Measurements from ENCODE around the gene NFE2L1. TPM values are rescaled to one million over a fixed set of nuclear protein-coding genes. Genes with fewer than 3 reads are reported as not detected.
"Not testable (repeated sequence)": the region's sequence is repeated elsewhere in the genome, so short reads cannot be mapped to it uniquely, and the experiment has no call there.

The NFE2L1 gene
- total RNA-seq, 1 experiment from 2014 or later, result 91.7 TPM

GRCh38 chr17:48074322-48075081, 26.3 kb downstream of the NFE2L1 start:
- no TSS peak for BruUV-seq (replicated peaks)
- ChIA-PET CTCF (interaction anchor here (0.5 to 1.1 kb wide), 5 partner anchors 19 to 153 kb away, joined by 3 to 4 read pairs (median 4); no protein-coding TSS in a partner anchor), POLR2A (ENCODE audit: unreplicated experiment) (no interaction called here)
- no peaks in the 10 kb centered on the region for H3K4me1 ChIP-seq (replicated peaks; ENCODE audit: insufficient read depth)
- DNase-seq, result peak; percentile 62 to 71
- H3K79me2 ChIP-seq (ENCODE audit: low read depth), result peaks cover 14% of the 10 kb centered on the region
- H3F3A ChIP-seq (ENCODE audit: insufficient read depth, low read depth), result peaks cover 25% of the 10 kb centered on the region; the same call in 1 of the 2 replicates
- no peak overlapping the region for H3K4me3 ChIP-seq
- H3K9me2 ChIP-seq (ENCODE audit: insufficient read depth), result no peaks in the 10 kb centered on the region
- H3K4me2 ChIP-seq, result no peak overlapping the region
- H3K9me3 ChIP-seq (ENCODE audit: insufficient read depth, low read depth), result no peaks in the 10 kb centered on the region
- intact Hi-C loops (cut with micrococcal nuclease; ENCODE audit: unreplicated experiment), result loop anchor here (1.0 to 2.0 kb wide), 2 partner anchors 48 to 56 kb away; no protein-coding TSS in a partner anchor
- H3K36me3 ChIP-seq (ENCODE audit: low read depth), result peaks cover 21% of the 10 kb centered on the region
- H4K20me1 ChIP-seq (ENCODE audit: insufficient read depth), result peaks cover 26% of the 10 kb centered on the region
- no peak overlapping the region for H2AFZ ChIP-seq
- H3K27me3 ChIP-seq (ENCODE audit: insufficient read depth, low read depth), result no peaks in the 10 kb centered on the region
- TF ChIP-seq CTCF (conservative IDR thresholded peaks at IDR 0.05), result peak; percentile 94
- TF ChIP-seq EZH2 (IDR thresholded peaks at IDR 0.05; ENCODE audit: low read depth), result no peak
- H3K27ac ChIP-seq, result no peak overlapping the region

DNA sequence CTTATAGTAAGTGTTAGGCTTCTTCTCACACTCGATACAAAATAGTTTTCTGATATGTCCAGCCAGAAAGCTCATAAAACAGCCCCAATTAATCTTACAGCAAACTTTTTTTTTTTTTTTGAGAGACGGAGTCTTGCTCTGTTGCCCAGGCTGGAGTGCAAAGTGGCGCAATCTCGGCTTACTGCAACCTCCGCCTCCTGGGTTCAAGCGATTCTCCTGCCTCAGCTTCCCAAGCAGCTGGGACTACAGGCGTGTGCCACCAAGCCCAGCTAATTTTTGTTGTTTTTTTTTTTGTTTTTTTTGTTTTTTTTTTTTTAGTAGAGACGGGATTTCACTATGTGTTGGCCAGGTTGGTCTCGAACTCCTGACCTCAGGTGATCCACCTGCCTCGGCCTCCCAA, 29.0 kb downstream of the NFE2L1 start:
- H3K4me1 ChIP-seq (replicated peaks; ENCODE audit: insufficient read depth); H3K27ac ChIP-seq; H2AFZ ChIP-seq; BruUV-seq (replicated peaks); H3K9me2 ChIP-seq (ENCODE audit: insufficient read depth); H3K9me3 ChIP-seq (ENCODE audit: insufficient read depth, low read depth); POLR2A ChIA-PET (ENCODE audit: unreplicated experiment); intact Hi-C loops (cut with micrococcal nuclease; ENCODE audit: unreplicated experiment); CTCF ChIA-PET; DNase-seq; H3K4me2 ChIP-seq; H3K27me3 ChIP-seq (ENCODE audit: insufficient read depth, low read depth); H3K4me3 ChIP-seq: not testable (repeated sequence)
- Histone ChIP-seq H3K36me3 (ENCODE audit: low read depth) (peaks cover 21% of the 10 kb centered on the region), H3F3A (ENCODE audit: insufficient read depth, low read depth) (peaks cover 39% of the 10 kb centered on the region; the same call in 1 of the 2 replicates), H3K79me2 (ENCODE audit: low read depth) (peaks cover 35% of the 10 kb centered on the region), H4K20me1 (ENCODE audit: insufficient read depth) (peaks cover 46% of the 10 kb centered on the region)

GRCh38 chr17:48081858-48082257, 33.7 kb downstream of the NFE2L1 start:
- Histone ChIP-seq H3K27me3 (ENCODE audit: insufficient read depth, low read depth) (no peaks in the 10 kb centered on the region), H2AFZ (no peak overlapping the region), H3K79me2 (ENCODE audit: low read depth) (peaks cover 76% of the 10 kb centered on the region), H3K9me3 (ENCODE audit: insufficient read depth, low read depth) (no peaks in the 10 kb centered on the region), H3K36me3 (ENCODE audit: low read depth) (no peaks in the 10 kb centered on the region), H3K4me2 (no peak overlapping the region), H3K9me2 (ENCODE audit: insufficient read depth) (no peaks in the 10 kb centered on the region), H3K4me1 (replicated peaks; ENCODE audit: insufficient read depth) (no peaks in the 10 kb centered on the region), H3F3A (ENCODE audit: insufficient read depth, low read depth) (peaks cover 39% of the 10 kb centered on the region), H3K27ac (peak overlapping the region; percentile 26), H3K4me3 (no peak overlapping the region), H4K20me1 (ENCODE audit: insufficient read depth) (peaks cover 62% of the 10 kb centered on the region)
- intact Hi-C loops (cut with micrococcal nuclease; ENCODE audit: unreplicated experiment), result no loop called here
- no peak for DNase-seq
- TF ChIP-seq EZH2 (IDR thresholded peaks at IDR 0.05; ENCODE audit: low read depth), result no peak
- no peak for TF ChIP-seq CTCF (conservative IDR thresholded peaks at IDR 0.05)
- POLR2A ChIA-PET (ENCODE audit: unreplicated experiment), result no interaction called here
- CTCF ChIA-PET, result interaction anchor here (0.6 kb wide), 1 partner anchor 554 kb away, joined by 4 read pairs; no protein-coding TSS in a partner anchor
- no TSS peak for BruUV-seq (replicated peaks)

Measured in PC-9 (cell line).